ENCODE data around the gene HCLS1.

GRCh38 chr3:121642601-121643314 lies 17.9 kb downstream of the HCLS1 start:
- TF ChIP-seq, protein P1, sequence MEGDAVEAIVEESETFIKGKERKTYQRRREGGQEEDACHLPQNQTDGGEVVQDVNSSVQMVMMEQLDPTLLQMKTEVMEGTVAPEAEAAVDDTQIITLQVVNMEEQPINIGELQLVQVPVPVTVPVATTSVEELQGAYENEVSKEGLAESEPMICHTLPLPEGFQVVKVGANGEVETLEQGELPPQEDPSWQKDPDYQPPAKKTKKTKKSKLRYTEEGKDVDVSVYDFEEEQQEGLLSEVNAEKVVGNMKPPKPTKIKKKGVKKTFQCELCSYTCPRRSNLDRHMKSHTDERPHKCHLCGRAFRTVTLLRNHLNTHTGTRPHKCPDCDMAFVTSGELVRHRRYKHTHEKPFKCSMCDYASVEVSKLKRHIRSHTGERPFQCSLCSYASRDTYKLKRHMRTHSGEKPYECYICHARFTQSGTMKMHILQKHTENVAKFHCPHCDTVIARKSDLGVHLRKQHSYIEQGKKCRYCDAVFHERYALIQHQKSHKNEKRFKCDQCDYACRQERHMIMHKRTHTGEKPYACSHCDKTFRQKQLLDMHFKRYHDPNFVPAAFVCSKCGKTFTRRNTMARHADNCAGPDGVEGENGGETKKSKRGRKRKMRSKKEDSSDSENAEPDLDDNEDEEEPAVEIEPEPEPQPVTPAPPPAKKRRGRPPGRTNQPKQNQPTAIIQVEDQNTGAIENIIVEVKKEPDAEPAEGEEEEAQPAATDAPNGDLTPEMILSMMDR (IDR thresholded peaks at IDR 0.05), result no peak
- no peak for TF ChIP-seq ZFX (IDR thresholded peaks at IDR 0.05; ENCODE audit: borderline replicate concordance)
